OCI-LY3 (cell line): ENCODE results near the gene EMILIN2.

Experiments
- H2AFZ ChIP-seq: fragments of 200-600, 300-600 bp; shearing (Covaris generic); 2 replicates; pipeline ENCODE4 v1.6.0; 2014; ENCODE audit warnings: antibody characterized with exemption, low read depth, low read length
- H3K27ac ChIP-seq: fragments of 200-600, 300-600 bp; sonication (generic); 2 replicates; pipeline ENCODE4 v1.5.1; 2014; ENCODE audit warnings: mild to moderate bottlenecking, low read length, moderate library complexity, mixed read lengths
- H3K27me3 ChIP-seq: fragments of 200-600, 300-600 bp; sonication (generic); 2 replicates; pipeline ENCODE4 v1.6.1; 2014; ENCODE audit warnings: low read depth, low read length, mixed read lengths
- H3K36me3 ChIP-seq: fragments of 200-600, 300-600 bp; sonication (generic); replicated peaks from 2 replicates; pipeline ENCODE3; 2014; ENCODE audit warnings: low read depth, low read length, mixed read lengths
- H3K4me1 ChIP-seq: fragments of 300-600, 200-600 bp; sonication (generic); 2 replicates; pipeline ENCODE4 v1.6.1; 2014; ENCODE audit warnings: low read length, mixed read lengths
- H3K4me2 ChIP-seq: fragments of 200-600, 300-600 bp; sonication (generic); 2 replicates; pipeline ENCODE4 v1.6.1; 2014; ENCODE audit warnings: low read length, mixed read lengths
- H3K4me3 ChIP-seq: fragments of 300-600, 200-600 bp; sonication (generic); 2 replicates; pipeline ENCODE4 v1.5.1; 2014; ENCODE audit warnings: antibody characterized with exemption, mild to moderate bottlenecking, low read length, moderate library complexity
- H3K79me2 ChIP-seq: fragments of 300-600, 200-600 bp; shearing (Covaris generic); 2 replicates; pipeline ENCODE4 v1.6.1; 2014; ENCODE audit warnings: mild to moderate bottlenecking, low read length, mixed read lengths
- H3K9ac ChIP-seq: fragments of 300-600, 200-600 bp; shearing (Covaris generic); 2 replicates; pipeline ENCODE4 v1.6.0; 2014; ENCODE audit warnings: mild to moderate bottlenecking, low read length, moderate library complexity
- H3K9me3 ChIP-seq: fragments of 200-600, 300-600 bp; shearing (Covaris generic); 2 replicates; pipeline ENCODE4 v1.6.1; 2014; ENCODE audit warnings: low read length, mixed read lengths; ENCODE audit not compliant: insufficient read depth
- H4K20me1 ChIP-seq: fragments of 200-600, 300-600 bp; sonication (generic); 2 replicates; pipeline ENCODE4 v1.6.1; 2016; ENCODE audit warnings: low read length, mixed read lengths; ENCODE audit not compliant: insufficient read depth
- EZH2phosphoT487 ChIP-seq: fragments of 200-600 bp; shearing (Covaris generic); IDR thresholded peaks from 2 replicates; pipeline ENCODE4 v1.6.1; 2018; ENCODE audit warnings: antibody characterized with exemption, mixed run types, low read depth
- TF ChIP-seq, protein P1 (sequence below): fragments of 200-600, 300-600 bp; sonication (generic); IDR thresholded peaks from 2 replicates; pipeline ENCODE4 v1.5.1; 2014; ENCODE audit warnings: antibody characterized with exemption, low read length, low read depth

EMILIN2 gene

GRCh38 chr18:2869207-2869606 lies 22.4 kb downstream of the EMILIN2 start:
- Histone ChIP-seq H3K4me2 (no peak overlapping the region), H3K36me3 (peaks cover 26% of the 10 kb centered on the region), H3K79me2 (peaks cover 87% of the 10 kb centered on the region), H4K20me1 (peaks cover 77% of the 10 kb centered on the region), H3K27me3 (no peaks in the 10 kb centered on the region), H3K4me3 (no peak overlapping the region), H3K27ac (no peak overlapping the region), H3K4me1 (no peaks in the 10 kb centered on the region), H2AFZ (no peak overlapping the region), H3K9me3 (no peaks in the 10 kb centered on the region), H3K9ac (no peak overlapping the region)
- TF ChIP-seq, protein P1, sequence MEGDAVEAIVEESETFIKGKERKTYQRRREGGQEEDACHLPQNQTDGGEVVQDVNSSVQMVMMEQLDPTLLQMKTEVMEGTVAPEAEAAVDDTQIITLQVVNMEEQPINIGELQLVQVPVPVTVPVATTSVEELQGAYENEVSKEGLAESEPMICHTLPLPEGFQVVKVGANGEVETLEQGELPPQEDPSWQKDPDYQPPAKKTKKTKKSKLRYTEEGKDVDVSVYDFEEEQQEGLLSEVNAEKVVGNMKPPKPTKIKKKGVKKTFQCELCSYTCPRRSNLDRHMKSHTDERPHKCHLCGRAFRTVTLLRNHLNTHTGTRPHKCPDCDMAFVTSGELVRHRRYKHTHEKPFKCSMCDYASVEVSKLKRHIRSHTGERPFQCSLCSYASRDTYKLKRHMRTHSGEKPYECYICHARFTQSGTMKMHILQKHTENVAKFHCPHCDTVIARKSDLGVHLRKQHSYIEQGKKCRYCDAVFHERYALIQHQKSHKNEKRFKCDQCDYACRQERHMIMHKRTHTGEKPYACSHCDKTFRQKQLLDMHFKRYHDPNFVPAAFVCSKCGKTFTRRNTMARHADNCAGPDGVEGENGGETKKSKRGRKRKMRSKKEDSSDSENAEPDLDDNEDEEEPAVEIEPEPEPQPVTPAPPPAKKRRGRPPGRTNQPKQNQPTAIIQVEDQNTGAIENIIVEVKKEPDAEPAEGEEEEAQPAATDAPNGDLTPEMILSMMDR: no peak
- no peak for TF ChIP-seq EZH2phosphoT487

GRCh38 chr18:2871111-2871720 lies 24.4 kb downstream of the EMILIN2 start:
- Histone ChIP-seq H3K9ac (no peak overlapping the region), H3K36me3 (peaks cover 33% of the 10 kb centered on the region), H3K4me3 (no peak overlapping the region), H3K4me1 (no peaks in the 10 kb centered on the region), H3K27ac (no peak overlapping the region), H3K79me2 (peaks cover 93% of the 10 kb centered on the region), H3K27me3 (no peaks in the 10 kb centered on the region), H4K20me1 (peaks cover 85% of the 10 kb centered on the region), H3K9me3 (no peaks in the 10 kb centered on the region), H3K4me2 (no peak overlapping the region), H2AFZ (no peak overlapping the region)
- TF ChIP-seq, protein P1: no peak
- TF ChIP-seq EZH2phosphoT487: no peak

DNA sequence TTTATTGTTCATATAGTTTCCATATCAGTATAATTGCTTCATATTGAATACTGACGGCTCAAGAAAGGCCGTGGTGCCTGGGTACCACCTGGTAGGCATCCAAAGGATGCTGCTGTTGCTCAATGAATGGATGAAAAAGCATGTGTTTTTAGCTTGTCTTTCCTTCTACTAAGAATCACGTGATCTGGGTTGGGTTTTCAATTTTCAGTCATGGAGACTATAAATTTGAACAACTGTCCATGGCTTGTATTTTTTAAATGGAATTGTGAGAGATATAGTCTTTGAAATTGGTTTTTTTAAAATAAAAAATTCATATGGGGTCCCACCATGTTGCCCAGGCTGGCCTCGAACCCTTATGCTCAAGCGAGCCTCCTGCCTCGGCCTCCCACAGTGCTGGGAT lies 25.3 kb downstream of the EMILIN2 start:
- Histone ChIP-seq H3K27ac (no peak overlapping the region), H3K4me1 (no peaks in the 10 kb centered on the region), H3K27me3 (no peaks in the 10 kb centered on the region), H3K9ac (no peak overlapping the region), H3K79me2 (peaks cover 93% of the 10 kb centered on the region), H3K36me3 (peaks cover 33% of the 10 kb centered on the region), H3K4me2 (no peak overlapping the region), H2AFZ (no peak overlapping the region), H3K4me3 (no peak overlapping the region), H3K9me3 (no peaks in the 10 kb centered on the region), H4K20me1 (peaks cover 85% of the 10 kb centered on the region)
- TF ChIP-seq, protein P1: no peak
- TF ChIP-seq EZH2phosphoT487: no peak

DNA sequence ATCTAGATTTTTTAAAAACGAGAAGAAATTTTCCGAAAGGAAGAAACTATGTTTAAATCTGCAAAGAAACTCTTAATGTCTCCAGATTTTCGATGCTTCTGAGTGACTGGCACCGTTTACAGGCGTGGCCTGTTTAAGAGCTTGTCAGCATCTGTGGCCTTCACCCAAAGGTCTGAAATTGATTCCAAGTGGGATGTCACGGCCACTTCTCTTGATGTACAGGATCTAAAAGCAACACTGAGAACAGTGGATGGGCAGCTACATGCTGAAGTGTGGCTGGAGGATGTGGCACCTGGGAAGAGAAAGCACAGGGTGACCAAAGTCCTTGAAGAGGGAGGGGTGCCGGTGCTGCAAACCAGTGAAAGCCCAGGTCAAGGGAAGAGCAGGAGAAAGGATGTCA lies 28.0 kb downstream of the EMILIN2 start:
- Histone ChIP-seq H3K27ac (no peak overlapping the region), H3K4me1 (no peaks in the 10 kb centered on the region), H3K36me3 (peaks cover 31% of the 10 kb centered on the region), H3K79me2 (peaks cover 97% of the 10 kb centered on the region), H3K9me3 (no peaks in the 10 kb centered on the region), H3K9ac (no peak overlapping the region), H3K27me3 (no peaks in the 10 kb centered on the region), H4K20me1 (peaks cover 94% of the 10 kb centered on the region), H2AFZ (no peak overlapping the region), H3K4me2 (no peak overlapping the region), H3K4me3 (no peak overlapping the region)
- TF ChIP-seq, protein P1: no peak
- TF ChIP-seq EZH2phosphoT487: no peak
